ENCODE measurements around the gene C8G.

DNA sequence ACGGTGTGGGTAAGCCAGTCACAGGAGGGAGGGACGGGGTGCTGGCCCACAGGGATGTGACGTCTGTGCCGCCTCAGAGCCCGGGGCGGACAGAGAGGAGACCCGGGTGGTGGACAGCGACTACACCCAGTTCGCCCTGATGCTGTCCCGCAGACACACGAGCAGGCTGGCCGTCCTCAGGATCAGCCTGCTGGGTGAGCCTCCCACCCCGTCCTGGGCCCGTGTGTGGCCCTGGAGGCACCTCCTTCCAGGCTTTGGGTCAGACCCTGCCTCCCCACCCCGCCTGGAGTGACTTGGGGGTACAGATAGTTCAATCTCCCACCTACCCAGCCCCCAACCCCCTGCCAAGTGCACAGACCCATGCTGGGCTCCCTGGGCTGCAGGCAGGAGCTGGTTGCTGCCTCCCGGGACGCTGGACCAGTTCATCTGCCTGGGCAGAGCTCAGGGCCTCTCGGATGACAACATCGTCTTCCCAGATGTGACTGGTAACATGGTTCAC lies 8.8 kb downstream of the C8G start:
- TF ChIP-seq, protein P1, sequence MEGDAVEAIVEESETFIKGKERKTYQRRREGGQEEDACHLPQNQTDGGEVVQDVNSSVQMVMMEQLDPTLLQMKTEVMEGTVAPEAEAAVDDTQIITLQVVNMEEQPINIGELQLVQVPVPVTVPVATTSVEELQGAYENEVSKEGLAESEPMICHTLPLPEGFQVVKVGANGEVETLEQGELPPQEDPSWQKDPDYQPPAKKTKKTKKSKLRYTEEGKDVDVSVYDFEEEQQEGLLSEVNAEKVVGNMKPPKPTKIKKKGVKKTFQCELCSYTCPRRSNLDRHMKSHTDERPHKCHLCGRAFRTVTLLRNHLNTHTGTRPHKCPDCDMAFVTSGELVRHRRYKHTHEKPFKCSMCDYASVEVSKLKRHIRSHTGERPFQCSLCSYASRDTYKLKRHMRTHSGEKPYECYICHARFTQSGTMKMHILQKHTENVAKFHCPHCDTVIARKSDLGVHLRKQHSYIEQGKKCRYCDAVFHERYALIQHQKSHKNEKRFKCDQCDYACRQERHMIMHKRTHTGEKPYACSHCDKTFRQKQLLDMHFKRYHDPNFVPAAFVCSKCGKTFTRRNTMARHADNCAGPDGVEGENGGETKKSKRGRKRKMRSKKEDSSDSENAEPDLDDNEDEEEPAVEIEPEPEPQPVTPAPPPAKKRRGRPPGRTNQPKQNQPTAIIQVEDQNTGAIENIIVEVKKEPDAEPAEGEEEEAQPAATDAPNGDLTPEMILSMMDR (IDR thresholded peaks at IDR 0.05) = no peak
- TF ChIP-seq EP300 (IDR thresholded peaks at IDR 0.05) (no peak), POLR2A (IDR thresholded peaks at IDR 0.05) (no peak), POLR2AphosphoS5 (IDR thresholded peaks at IDR 0.05) (no peak)
